Left ventricle myocardium inferior (tissue), 1 donor: ENCODE results near the gene MALAT1. TPM values are rescaled to one million over a fixed set of nuclear protein-coding genes. Genes with fewer than 3 reads are reported as not detected.

ENCODE experiments used
- DNase-seq: peaks from one replicate; pipeline ENCODE4 v3.0.0-alpha.2; 2020
- H3K27ac ChIP-seq: fragments of 200-600 bp; replicated peaks from 2 replicates; pipeline ENCODE4 v1.8.0; 2021
- H3K27me3 ChIP-seq: fragments of 200-600 bp; 2 replicates; pipeline ENCODE4 v1.8.0; 2021; ENCODE audit warnings: low read depth
- H3K36me3 ChIP-seq: fragments of 200-600 bp; 2 replicates; pipeline ENCODE4 v1.8.0; 2021
- H3K4me1 ChIP-seq: fragments of 200-600 bp; 2 replicates; pipeline ENCODE4 v1.8.0; 2021
- H3K4me3 ChIP-seq: fragments of 200-600 bp; 2 replicates; pipeline ENCODE4 v1.8.0; 2021; ENCODE audit warnings: mild to moderate bottlenecking, moderate library complexity
- H3K9me3 ChIP-seq: fragments of 200-600 bp; replicated peaks from 2 replicates; pipeline ENCODE4 v1.8.0; 2021
- intact Hi-C: fragments of 100-400 bp; cut with micrococcal nuclease; formaldehyde crosslinking; loops from one replicate; pipeline ENCODE4 v1.11.0; 2022
- total RNA-seq: library from RNA; stranded (reverse); fragmentation: NEBNext Ultra II Directional; extraction: Animal tissue kit (Norgen Biotek cat#: 25700); gene quantifications from one replicate; pipeline ENCODE4 v1.2.1, GENCODE V29; 2021
- TF ChIP-seq, protein P1 (sequence below): fragments of 200-600 bp; IDR thresholded peaks from 2 replicates; pipeline ENCODE4 v1.8.0; 2021; ENCODE audit warnings: antibody characterized with exemption, mild to moderate bottlenecking, borderline replicate concordance
- donor health status: DM: no; HTN: yes; CAD: no; lungs with severe emphysema.

The MALAT1 gene
- total RNA-seq, 1 donor from 2014 or later: 6,576 TPM

DNA sequence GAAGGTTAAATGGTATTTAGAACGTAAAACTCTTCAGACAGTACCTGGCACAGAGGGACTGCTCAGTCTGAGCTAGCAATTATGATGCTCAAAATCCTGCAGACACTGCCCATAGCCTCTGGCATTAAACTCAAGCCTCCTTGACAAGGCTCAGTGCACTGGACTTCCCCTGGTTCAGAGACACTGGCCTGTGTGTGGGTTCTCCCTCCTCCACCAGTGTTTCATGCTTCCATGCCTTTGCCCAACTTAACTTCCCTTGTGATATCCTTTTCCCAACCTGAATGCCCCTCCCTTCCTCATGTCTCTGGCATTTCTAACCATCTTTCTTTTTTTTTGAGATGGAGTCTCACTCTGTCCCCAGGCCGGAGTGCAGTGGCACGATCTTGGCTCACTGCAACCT is 50.3 kb downstream of the MALAT1 start:
- TF ChIP-seq, protein P1, sequence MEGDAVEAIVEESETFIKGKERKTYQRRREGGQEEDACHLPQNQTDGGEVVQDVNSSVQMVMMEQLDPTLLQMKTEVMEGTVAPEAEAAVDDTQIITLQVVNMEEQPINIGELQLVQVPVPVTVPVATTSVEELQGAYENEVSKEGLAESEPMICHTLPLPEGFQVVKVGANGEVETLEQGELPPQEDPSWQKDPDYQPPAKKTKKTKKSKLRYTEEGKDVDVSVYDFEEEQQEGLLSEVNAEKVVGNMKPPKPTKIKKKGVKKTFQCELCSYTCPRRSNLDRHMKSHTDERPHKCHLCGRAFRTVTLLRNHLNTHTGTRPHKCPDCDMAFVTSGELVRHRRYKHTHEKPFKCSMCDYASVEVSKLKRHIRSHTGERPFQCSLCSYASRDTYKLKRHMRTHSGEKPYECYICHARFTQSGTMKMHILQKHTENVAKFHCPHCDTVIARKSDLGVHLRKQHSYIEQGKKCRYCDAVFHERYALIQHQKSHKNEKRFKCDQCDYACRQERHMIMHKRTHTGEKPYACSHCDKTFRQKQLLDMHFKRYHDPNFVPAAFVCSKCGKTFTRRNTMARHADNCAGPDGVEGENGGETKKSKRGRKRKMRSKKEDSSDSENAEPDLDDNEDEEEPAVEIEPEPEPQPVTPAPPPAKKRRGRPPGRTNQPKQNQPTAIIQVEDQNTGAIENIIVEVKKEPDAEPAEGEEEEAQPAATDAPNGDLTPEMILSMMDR: no peak
- Histone ChIP-seq H3K4me1 (peaks cover 23% of the 10 kb centered on the region), H3K27ac (no peak overlapping the region), H3K9me3 (no peaks in the 10 kb centered on the region), H3K4me3 (no peak overlapping the region), H3K27me3 (no peaks in the 10 kb centered on the region), H3K36me3 (peaks cover 68% of the 10 kb centered on the region)
- intact Hi-C loops: no loop called here
- no peak for DNase-seq

- no peaks in the 10 kb centered on the region for H3K27me3 ChIP-seq
- peak; percentile 45 for DNase-seq
- H3K4me1 ChIP-seq: peaks cover 50% of the 10 kb centered on the region
- no peaks in the 10 kb centered on the region for H3K9me3 ChIP-seq
- TF ChIP-seq, protein P1: peak; percentile 48
- H3K4me3 ChIP-seq: no peak overlapping the region
- H3K36me3 ChIP-seq: peaks cover 63% of the 10 kb centered on the region
- H3K27ac ChIP-seq: no peak overlapping the region
- intact Hi-C loops: no loop called here
Measured at GRCh38 chr11:65551572-65552387, 52.9 kb downstream of the MALAT1 start.

DNA sequence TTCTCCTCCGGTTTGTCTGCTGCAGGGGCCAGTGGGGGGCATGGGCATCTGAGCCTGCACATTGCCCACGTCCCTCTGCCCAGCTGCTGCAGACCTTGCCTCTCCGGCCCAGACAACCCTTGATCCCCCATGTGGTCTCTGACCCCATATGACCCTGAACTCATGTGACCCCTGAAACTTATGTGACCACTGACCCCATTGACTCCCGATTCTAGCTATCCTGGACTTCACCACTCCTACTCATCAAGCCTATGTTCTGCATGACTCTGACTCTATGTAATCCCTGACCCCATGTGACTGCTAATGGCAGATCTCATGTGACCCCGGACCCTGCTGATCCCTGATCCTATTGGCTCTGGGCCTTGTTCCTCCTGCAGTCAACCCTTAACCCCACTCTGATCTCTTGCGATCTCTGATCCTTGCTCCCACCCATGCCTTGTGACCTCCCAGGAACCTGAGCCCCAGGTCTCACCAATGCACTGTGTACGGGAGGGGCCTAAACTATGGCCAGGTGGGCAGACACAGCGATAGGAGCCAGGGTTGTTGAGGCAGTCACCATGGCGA is 53.6 kb downstream of the MALAT1 start:
- H3K27me3 ChIP-seq: no peaks in the 10 kb centered on the region
- H3K36me3 ChIP-seq: peaks cover 57% of the 10 kb centered on the region
- no peak overlapping the region for H3K4me3 ChIP-seq
- no peak overlapping the region for H3K27ac ChIP-seq
- intact Hi-C loops: no loop called here
- DNase-seq: no peak
- TF ChIP-seq, protein P1: no peak
- no peaks in the 10 kb centered on the region for H3K9me3 ChIP-seq
- H3K4me1 ChIP-seq: peaks cover 57% of the 10 kb centered on the region

DNA sequence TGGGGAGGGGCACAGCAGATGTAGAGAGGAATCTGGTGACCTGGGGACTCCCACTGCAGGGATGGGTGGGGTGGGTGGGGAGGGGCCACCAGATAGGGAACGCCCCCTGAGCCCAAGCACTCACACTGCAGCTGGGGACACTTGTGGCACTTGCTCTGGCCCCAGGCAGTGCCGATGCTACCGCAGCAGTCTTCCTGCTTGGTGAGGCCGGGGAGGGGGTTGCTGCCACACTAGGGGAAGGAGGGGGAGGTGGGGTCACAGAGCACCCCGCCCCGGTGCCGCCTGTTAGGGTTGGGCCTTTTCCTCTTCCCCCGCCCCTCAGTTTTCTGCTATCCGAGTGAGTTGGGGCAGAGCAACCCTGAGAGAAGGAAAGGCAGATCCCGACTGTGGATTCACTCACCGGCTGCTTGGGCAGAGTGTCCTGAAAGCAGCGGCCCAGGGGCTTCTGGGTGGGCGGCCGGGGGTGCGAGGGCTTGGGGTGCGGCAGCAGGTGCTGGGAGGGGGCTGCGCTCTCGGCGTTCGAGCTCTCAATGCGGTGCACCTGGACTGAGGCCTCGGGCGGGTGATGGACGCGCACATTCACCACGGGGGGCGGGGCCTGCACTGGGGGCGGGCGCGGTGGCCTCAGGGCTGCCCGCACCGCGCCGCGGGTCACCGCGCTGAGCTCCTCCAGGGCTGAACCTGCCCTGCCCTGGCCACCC is 54.6 kb downstream of the MALAT1 start:
- no peak overlapping the region for H3K27ac ChIP-seq
- H3K27me3 ChIP-seq: no peaks in the 10 kb centered on the region
- intact Hi-C loops: no loop called here
- DNase-seq: no peak
- H3K4me3 ChIP-seq: no peak overlapping the region
- H3K36me3 ChIP-seq: peaks cover 48% of the 10 kb centered on the region
- H3K9me3 ChIP-seq: no peaks in the 10 kb centered on the region
- H3K4me1 ChIP-seq: peaks cover 62% of the 10 kb centered on the region
- TF ChIP-seq, protein P1: no peak

DNA sequence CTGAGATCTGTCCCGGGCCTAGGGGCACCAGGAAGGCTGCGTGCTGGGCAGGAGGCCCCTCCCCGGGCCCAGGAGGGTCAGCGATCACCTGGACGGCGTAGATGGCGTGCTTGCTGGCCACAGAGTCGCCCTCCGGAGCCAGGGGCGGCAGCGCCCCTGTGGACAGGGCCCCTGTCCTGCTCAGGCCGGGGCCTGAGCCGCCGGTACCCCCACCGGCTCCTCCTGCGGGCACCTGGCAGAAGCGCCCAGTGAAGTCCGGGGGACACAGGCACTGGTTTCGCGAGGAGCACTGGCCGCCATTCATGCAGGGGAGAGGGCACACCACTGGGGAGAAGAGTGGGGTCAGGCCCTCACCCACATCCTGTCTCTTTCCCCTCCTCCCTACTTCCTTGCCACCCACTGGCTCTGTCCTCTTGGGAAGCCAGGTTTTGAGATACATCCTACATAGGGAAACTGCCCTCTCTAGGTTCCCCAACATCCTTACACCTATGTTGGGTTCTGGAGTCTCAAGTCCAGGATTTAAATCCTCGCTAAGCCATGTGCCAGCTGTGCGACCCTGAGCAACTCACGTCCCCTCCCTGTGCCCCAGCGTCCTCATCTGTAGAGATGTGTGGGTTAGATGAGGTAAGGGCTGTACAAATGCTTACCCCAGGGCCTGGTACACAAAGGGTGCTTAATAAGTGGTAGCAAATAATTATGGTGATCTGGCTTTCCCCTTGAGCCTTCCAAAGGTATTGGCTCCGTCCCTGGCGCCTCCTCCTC is 55.4 kb downstream of the MALAT1 start:
- Histone ChIP-seq H3K36me3 (peaks cover 40% of the 10 kb centered on the region), H3K4me3 (no peak overlapping the region), H3K27me3 (no peaks in the 10 kb centered on the region), H3K9me3 (no peaks in the 10 kb centered on the region), H3K4me1 (peaks cover 70% of the 10 kb centered on the region), H3K27ac (no peak overlapping the region)
- intact Hi-C loops: no loop called here
- TF ChIP-seq, protein P1: no peak
- no peak for DNase-seq
